Panc1 (cell line): ENCODE measurements around the gene SIRT5.

Source experiments
- CTCF ChIP-seq: fragments of 450-650 bp; IDR thresholded peaks from 2 replicates; pipeline ENCODE4 v1.5.1; 2017; ENCODE audit warnings: mild to moderate bottlenecking
- SIN3A ChIP-seq: IDR thresholded peaks from 2 replicates; pipeline ENCODE4 v1.6.1; 2012; ENCODE audit warnings: low read depth, mild to moderate bottlenecking, low read length, moderate library complexity, borderline replicate concordance; ENCODE audit not compliant: insufficient read depth

GRCh38 chr6:13635948-13636658 is 61.7 kb downstream of the SIRT5 start:
- TF ChIP-seq CTCF (no peak), SIN3A (no peak)
